HepG2 (cell line): ENCODE measurements around the gene MDFI. TPM values are rescaled to one million over a fixed set of nuclear protein-coding genes. Genes with fewer than 3 reads are reported as not detected.
A peak's percentile ranks its signal among the peaks of the same experiment; 100 is the strongest.

Source experiments
- ATAC-seq: fragments of 200-7000 bp; cut with Tn5 transposase; 3 replicates; pipeline ENCODE4 v1.9.1; 2020; ENCODE audit warnings: mild to moderate bottlenecking, moderate library complexity
- BruUV-seq: library from RNA; stranded (reverse); fragments of 400-500 nt; replicated peaks from 2 replicates; lab custom pipeline; 2021; lab: Mats Ljungman, UMichigan
- CTCF ChIA-PET: fragments of 300-600 bp; formaldehyde crosslinking; extraction: SDS; loops from one replicate; lab custom pipeline; 2021; ENCODE audit warnings: low total read pairs, inconsistent platforms, low intra/inter-chr PET ratio; lab: Yijun Ruan, JAX
- POLR2A ChIA-PET: fragments of 350-600 bp; sonication (Branson Sonifier 250); formaldehyde crosslinking; loops from one replicate; lab custom pipeline; 2020; ENCODE audit warnings: antibody characterized with exemption, inconsistent platforms; lab: Yijun Ruan, JAX
- DNase-seq: peaks from one replicate; pipeline ENCODE4 v3.0.0-alpha.2; 2015; ENCODE audit warnings: low spot score
- FAIRE-seq: peaks from 3 replicates; lab custom pipeline; 2011; peaks lifted over from hg19 to GRCh38; lab: Jason Lieb, UNC
- H2AFZ ChIP-seq: one replicate; pipeline ENCODE4 v1.6.1; 2011; ENCODE audit warnings: low read length, inconsistent platforms
- H3K27ac ChIP-seq: fragments of 300-600 bp; 3 replicates; pipeline ENCODE4 v1.8.0; 2011; ENCODE audit warnings: mixed run types, mild to moderate bottlenecking, mixed read lengths, low read length, inconsistent platforms; ENCODE audit not compliant: insufficient read depth; ENCODE audit errors: extremely low read length
- H3K27me3 ChIP-seq, 2 experiments: fragments of 200-600 bp in 1 of 2; 2 replicates in 1 of 2; 3 replicates in 1 of 2; pipeline versions ENCODE4 v1.6.0 to v1.8.0; 2011; ENCODE audit warnings: low read length in 2 of 2, mild to moderate bottlenecking in 2 of 2, moderate library complexity in 2 of 2, inconsistent platforms in 1 of 2; ENCODE audit not compliant: insufficient read depth in 2 of 2, control insufficient read depth in 1 of 2
- H3K36me3 ChIP-seq, 2 experiments: fragments of 200-600 bp in 1 of 2; replicated peaks in 1 of 2; 2 replicates in 1 of 2; 3 replicates in 1 of 2; pipeline versions ENCODE4 v1.5.1 to v1.8.0; 2011; ENCODE audit warnings: low read length in 2 of 2, inconsistent platforms in 1 of 2; ENCODE audit not compliant: insufficient read depth in 2 of 2, control insufficient read depth in 1 of 2
- H3K4me1 ChIP-seq: 2 replicates; pipeline ENCODE4 v1.5.1; 2012; ENCODE audit warnings: low read length, inconsistent platforms; ENCODE audit not compliant: insufficient read depth
- H3K4me2 ChIP-seq: 2 replicates; pipeline ENCODE4 v1.6.0; 2011; ENCODE audit warnings: low read depth, low read length, inconsistent platforms
- H3K4me3 ChIP-seq, 3 experiments: fragments of 200-600 bp in 1 of 3; sonication (generic), shearing (Covaris generic) in 1 of 3; replicated peaks in 1 of 3; 2 replicates each; pipeline ENCODE4 v1.5.1; 2011 to 2016; ENCODE audit warnings: low read length in 3 of 3, inconsistent platforms in 2 of 3, low read depth in 2 of 3, mild to moderate bottlenecking in 2 of 3, control low read depth in 1 of 3, mixed read lengths in 1 of 3; ENCODE audit not compliant: insufficient read depth in 1 of 3
- H3K79me2 ChIP-seq: one replicate; pipeline ENCODE4 v1.6.1; 2011; ENCODE audit warnings: low read length, inconsistent platforms; ENCODE audit not compliant: insufficient read depth
- H3K9ac ChIP-seq: 2 replicates; pipeline ENCODE4 v1.6.0; 2011; ENCODE audit warnings: mild to moderate bottlenecking, low read depth, low read length, inconsistent platforms; ENCODE audit not compliant: insufficient read depth
- H3K9me3 ChIP-seq: 2 replicates; pipeline ENCODE4 v1.5.1; 2012; ENCODE audit warnings: mild to moderate bottlenecking, low read length
- H4K20me1 ChIP-seq: 2 replicates; pipeline ENCODE4 v1.6.0; 2011; ENCODE audit warnings: inconsistent platforms, mild to moderate bottlenecking, low read length, moderate library complexity; ENCODE audit not compliant: insufficient read depth
- NRL ChIP-seq: sonication (generic); formaldehyde crosslinking; IDR thresholded peaks from 2 replicates; pipeline ENCODE4 v1.5.0; 2020; ENCODE audit warnings: missing genetic modification reagents, mild to moderate bottlenecking, moderate library complexity, borderline replicate concordance
- POLR2A ChIP-seq, 2 experiments: IDR thresholded peaks; 2 replicates each; pipeline ENCODE4 v1.6.1; 2011; ENCODE audit warnings: low read depth in 2 of 2, low read length in 2 of 2, mild to moderate bottlenecking in 1 of 2, moderate library complexity in 1 of 2; ENCODE audit not compliant: insufficient read depth in 1 of 2
- RBM22 ChIP-seq: fragments of 200-400 bp; formaldehyde crosslinking; optimal IDR thresholded peaks from 2 replicates; pipeline ENCODE3; 2017; ENCODE audit warnings: mild to moderate bottlenecking, low read length, moderate library complexity
- SP2 ChIP-seq: sonication (generic); formaldehyde crosslinking; IDR thresholded peaks from 2 replicates; pipeline ENCODE4 v1.5.1; 2020; ENCODE audit warnings: mild to moderate bottlenecking, missing genetic modification reagents
- SPEN ChIP-seq: sonication (generic); formaldehyde crosslinking; IDR thresholded peaks from 2 replicates; pipeline ENCODE4 v1.5.1; 2020; ENCODE audit warnings: low read depth, mild to moderate bottlenecking, missing genetic modification reagents
- TBX2 ChIP-seq: sonication (generic); formaldehyde crosslinking; IDR thresholded peaks from 2 replicates; pipeline ENCODE4 v1.5.0; 2020; ENCODE audit warnings: missing genetic modification reagents, mild to moderate bottlenecking, borderline replicate concordance
- ZNF720 ChIP-seq: sonication (generic); formaldehyde crosslinking; IDR thresholded peaks from 2 replicates; pipeline ENCODE4 v1.4.0; 2020; ENCODE audit warnings: missing genetic modification reagents
- WGBS: methylation state at CpG from one replicate; pipeline ENCODE4 v1.1.6; 2017; ENCODE audit warnings: low lambda C conversion rate; 5-methylcytosine and 5-hydroxymethylcytosine counted together
- in situ Hi-C: cut with HindIII; loops from 2 replicates; pipeline ENCODE4 v1.10.0; 2017; ENCODE audit warnings: low pct_unique_long_range_greater_than_20kb; ENCODE audit not compliant: extremely low pct_ligation_motif_present
- intact Hi-C: fragments of 100-400 bp; cut with micrococcal nuclease; formaldehyde crosslinking; loops from one replicate; pipeline ENCODE4 v1.10.0; 2022; ENCODE audit not compliant: unreplicated experiment
- polyA plus RNA-seq, 8 experiments: library from polyadenylated mRNA; depleted of rRNA in 3 of 8; stranded (reverse) in 7 of 8; unstranded in 1 of 8; fragments of >200 nt; fragmentation: Illumina TruSeq in 4 of 8; extraction: Trizol in 4 of 8; gene quantifications; 2 replicates each; pipeline versions ENCODE4 v1.2.1 to v1.2.3, GENCODE V29; 2011 to 2016; ENCODE audit warnings: low read depth in 4 of 8, missing spikeins in 1 of 8, mixed read lengths in 1 of 8; ENCODE audit not compliant: insufficient read depth in 1 of 8
- total RNA-seq, 5 experiments: library from RNA; depleted of rRNA; stranded (reverse); fragments of >200 nt; fragmentation: Illumina TruSeq; extraction: Trizol; gene quantifications; 2 replicates each; pipeline ENCODE4 v1.2.3, GENCODE V29; 2016; ENCODE audit warnings: low read depth in 1 of 5
- TF ChIP-seq, protein P1 (sequence below): sonication (generic); formaldehyde crosslinking; IDR thresholded peaks from 2 replicates; pipeline ENCODE4 v1.4.0; 2020; ENCODE audit warnings: mild to moderate bottlenecking, missing genetic modification reagents

MDFI gene
- total and polyA plus RNA-seq, 2 of the 13 experiments (the other 11 are each of a cell fraction or from before 2014, with no cell fraction given), result 0.28 TPM; not detected in 1

DNA sequence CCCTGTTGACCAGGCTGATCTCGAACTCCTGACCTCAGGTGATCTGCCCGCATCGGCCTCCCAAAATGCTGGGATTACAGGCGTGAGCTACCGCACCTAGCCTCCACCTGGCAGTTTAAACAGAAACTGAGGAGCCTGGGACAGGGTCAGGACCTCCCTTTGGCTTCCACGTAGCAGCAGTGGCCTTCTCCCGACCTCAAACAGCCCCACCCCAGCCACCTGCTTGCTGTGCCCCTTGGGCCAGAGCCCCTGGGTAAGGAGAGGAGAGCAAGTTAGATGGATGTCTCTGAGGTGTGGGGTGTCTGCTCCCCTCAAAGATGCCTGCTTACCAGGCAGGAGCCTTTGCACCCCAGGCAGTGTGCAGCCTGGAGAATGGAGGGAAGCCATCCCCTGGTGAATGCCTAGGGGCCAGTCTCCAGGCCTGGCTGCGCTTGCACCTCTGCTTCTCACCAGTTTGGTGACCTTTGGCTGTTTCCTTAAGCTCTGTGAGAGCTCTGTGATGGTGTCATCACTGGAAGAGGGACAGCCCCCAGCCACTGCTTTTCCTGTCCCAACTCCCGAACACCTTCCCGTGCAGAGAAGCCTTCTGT is 42.1 kb upstream of the MDFI start:
- in situ Hi-C loops (no loop called here), intact Hi-C loops (no loop called here)
- H3K4me3 ChIP-seq, result no peak overlapping the region
- TF ChIP-seq POLR2A (IDR thresholded peaks at IDR 0.05; ENCODE audit: insufficient read depth in 1 of 2, low read depth in 2 of 2, low read length in 2 of 2) (peak in 1 of 2 experiments; percentile 29; a peak in 1 of 4 replicates), SP2 (CRISPR knock-in tag) (no peak), TBX2 (CRISPR knock-in tag) (0 out of 2 replicates have a peak, but pooled peaks have one; percentile 4)
- no peak for DNase-seq
- no TSS peak for BruUV-seq
- FAIRE-seq, result no peak
- no peak for ATAC-seq
- peaks cover 40 to 67% of the 10 kb centered on the region in 2 experiments for H3K36me3 ChIP-seq
- H3K4me2 ChIP-seq, result no peak overlapping the region
- peaks cover 12% of the 10 kb centered on the region; the same call in 1 of the 2 replicates for H4K20me1 ChIP-seq
- ChIA-PET POLR2A (interaction anchor here (1.7 to 2.0 kb wide), 2 partner anchors 77 to 134 kb away, joined by 4 to 7 read pairs; no protein-coding TSS in a partner anchor), CTCF (interaction anchor here (0.9 kb wide), 1 partner anchor 132 kb away, joined by 3 read pairs; no protein-coding TSS in a partner anchor)
- H2AFZ ChIP-seq, result no peak overlapping the region
- no peak overlapping the region for H3K27ac ChIP-seq
- no peaks in the 10 kb centered on the region for H3K9me3 ChIP-seq
- no peak overlapping the region for H3K9ac ChIP-seq
- H3K4me1 ChIP-seq, result peaks cover 11% of the 10 kb centered on the region
- no peaks in the 10 kb centered on the region for H3K79me2 ChIP-seq
- WGBS, result 96% methylated on average over 10 of the region's 10 CpGs
- H3K27me3 ChIP-seq, result no peaks in the 10 kb centered on the region

DNA sequence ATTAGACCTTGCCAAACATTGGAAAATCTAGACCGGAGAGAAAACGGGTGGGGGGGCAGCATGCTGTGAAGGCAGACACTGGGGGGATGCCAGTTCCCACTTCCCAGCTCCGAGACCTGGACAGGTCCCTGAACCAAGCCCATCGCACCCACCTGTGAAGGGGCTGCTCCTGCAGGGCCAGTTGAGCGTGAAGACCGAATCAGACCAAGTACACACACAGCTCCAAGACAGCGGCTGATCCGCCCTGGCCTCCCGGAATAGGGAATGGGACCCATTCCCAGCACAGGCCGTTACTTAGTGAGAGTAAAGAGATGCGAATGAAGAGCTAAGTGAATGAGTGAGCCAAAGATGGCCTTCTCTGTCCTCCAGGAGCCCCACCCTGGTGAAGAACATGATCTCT is 41.5 kb upstream of the MDFI start:
- Histone ChIP-seq H3K27ac (no peak overlapping the region), H3K4me2 (no peak overlapping the region), H3K9me3 (no peaks in the 10 kb centered on the region), H3K79me2 (no peaks in the 10 kb centered on the region), H3K9ac (no peak overlapping the region), H3K4me3 (no peak overlapping the region), H3K27me3 (no peaks in the 10 kb centered on the region), H2AFZ (no peak overlapping the region), H3K36me3 (peaks cover 38 to 61% of the 10 kb centered on the region in 2 experiments), H4K20me1 (peaks cover 7% of the 10 kb centered on the region; the same call in 1 of the 2 replicates), H3K4me1 (peaks cover 5% of the 10 kb centered on the region)
- ATAC-seq, result no peak
- TF ChIP-seq RBM22 (peak; percentile 9), ZNF720 (no peak), NRL (CRISPR knock-in tag) (0 out of 2 replicates have a peak, but pooled peaks have one; percentile 17), POLR2A (IDR thresholded peaks at IDR 0.05; ENCODE audit: insufficient read depth in 1 of 2, low read depth in 2 of 2, low read length in 2 of 2) (peak in 1 of 2 experiments; percentile 19; a peak in 1 of 4 replicates), SPEN (CRISPR knock-in tag) (0 out of 2 replicates have a peak, but pooled peaks have one; percentile 16)
- TF ChIP-seq, protein P1, sequence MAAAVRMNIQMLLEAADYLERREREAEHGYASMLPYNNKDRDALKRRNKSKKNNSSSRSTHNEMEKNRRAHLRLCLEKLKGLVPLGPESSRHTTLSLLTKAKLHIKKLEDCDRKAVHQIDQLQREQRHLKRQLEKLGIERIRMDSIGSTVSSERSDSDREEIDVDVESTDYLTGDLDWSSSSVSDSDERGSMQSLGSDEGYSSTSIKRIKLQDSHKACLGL (CRISPR knock-in tag), result peak; percentile 60; the same call in 1 of the 2 replicates
- in situ Hi-C loops, result no loop called here
- no TSS peak for BruUV-seq
- FAIRE-seq, result no peak
- POLR2A ChIA-PET, result interaction anchor here (0.6 to 2.0 kb wide), 3 partner anchors 77 to 135 kb away, joined by 3 to 7 read pairs (median 4); no protein-coding TSS in a partner anchor
- CTCF ChIA-PET, result no interaction called here
- 98% methylated on average over 11 of the region's 11 CpGs for WGBS
- intact Hi-C loops, result no loop called here
- DNase-seq, result no peak
